NOMO-1 (cell line): ENCODE measurements around the gene TAPBP.
A peak's percentile ranks its signal among the peaks of the same experiment; 100 is the strongest.
"Not testable (repeated sequence)": the region's sequence is repeated elsewhere in the genome, so short reads cannot be mapped to it uniquely, and the experiment has no call there.

Experiments
- DNase-seq, 2 experiments: peaks; one replicate each; lab custom pipeline; 2025; ENCODE audit not compliant: unreplicated experiment in 2 of 2; lab: John Stamatoyannopoulos, UW

The TAPBP gene

GRCh38 chr6:33297956-33298772 is 15.7 kb downstream of the TAPBP start:
- peak; percentile 43 to 63 for DNase-seq

DNA sequence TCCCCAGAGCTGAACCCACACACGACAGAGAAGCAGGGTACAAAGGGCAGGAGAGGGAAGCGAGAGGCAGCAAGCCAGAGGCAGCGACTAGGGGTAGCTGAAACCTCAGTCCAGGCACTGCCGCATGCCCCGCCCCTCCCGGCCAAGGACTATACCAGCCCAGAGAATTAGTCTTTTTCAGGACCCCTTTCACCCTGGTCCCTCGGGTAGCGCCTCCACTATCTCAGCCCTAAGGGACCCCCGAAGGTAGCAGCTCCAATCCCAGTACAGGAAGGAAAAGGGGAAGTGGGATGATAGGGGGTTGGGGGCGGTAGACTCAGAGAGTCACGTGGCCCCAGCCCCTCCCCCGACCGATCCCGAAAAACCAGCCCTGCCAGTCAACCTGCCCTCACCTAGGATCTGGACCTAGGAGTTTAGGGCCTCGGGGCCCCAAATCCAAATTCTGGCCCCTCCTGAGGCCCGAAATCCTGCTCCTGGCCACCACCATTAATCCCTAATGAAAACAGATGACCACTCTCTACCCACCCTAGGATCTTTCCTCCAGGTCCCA is 16.4 kb downstream of the TAPBP start:
- peak; percentile 36 to 57 for DNase-seq

DNA sequence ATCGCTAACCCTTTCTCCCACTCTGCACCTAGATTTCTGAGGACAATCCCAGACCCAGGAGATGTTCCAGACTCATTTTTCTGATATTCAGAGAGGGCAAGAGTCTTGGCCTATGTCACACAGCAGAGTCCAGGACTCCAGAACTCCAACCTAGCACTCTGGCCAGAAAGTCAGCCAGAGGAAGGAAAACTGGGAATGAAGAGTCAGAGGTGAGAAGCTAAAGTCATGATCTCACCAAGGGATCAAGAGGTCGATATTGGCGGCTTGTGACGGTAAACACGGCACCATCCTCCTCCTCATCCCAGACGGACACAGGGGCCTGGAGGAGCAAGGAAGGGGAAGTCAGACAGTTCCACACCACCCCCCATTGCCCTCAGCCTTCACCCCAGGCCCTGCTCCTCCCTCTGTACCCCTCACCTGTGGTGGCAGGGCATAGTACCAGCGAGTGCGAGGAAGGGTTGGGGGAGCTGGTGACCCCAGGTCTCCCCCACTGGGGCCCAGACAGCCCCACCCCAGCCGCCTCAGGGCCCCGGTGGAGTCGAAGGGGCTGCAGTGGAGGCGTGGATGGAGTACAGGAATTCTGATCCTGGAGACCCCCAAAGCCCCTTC is 17.0 kb downstream of the TAPBP start:
- DNase-seq: no peak

DNA sequence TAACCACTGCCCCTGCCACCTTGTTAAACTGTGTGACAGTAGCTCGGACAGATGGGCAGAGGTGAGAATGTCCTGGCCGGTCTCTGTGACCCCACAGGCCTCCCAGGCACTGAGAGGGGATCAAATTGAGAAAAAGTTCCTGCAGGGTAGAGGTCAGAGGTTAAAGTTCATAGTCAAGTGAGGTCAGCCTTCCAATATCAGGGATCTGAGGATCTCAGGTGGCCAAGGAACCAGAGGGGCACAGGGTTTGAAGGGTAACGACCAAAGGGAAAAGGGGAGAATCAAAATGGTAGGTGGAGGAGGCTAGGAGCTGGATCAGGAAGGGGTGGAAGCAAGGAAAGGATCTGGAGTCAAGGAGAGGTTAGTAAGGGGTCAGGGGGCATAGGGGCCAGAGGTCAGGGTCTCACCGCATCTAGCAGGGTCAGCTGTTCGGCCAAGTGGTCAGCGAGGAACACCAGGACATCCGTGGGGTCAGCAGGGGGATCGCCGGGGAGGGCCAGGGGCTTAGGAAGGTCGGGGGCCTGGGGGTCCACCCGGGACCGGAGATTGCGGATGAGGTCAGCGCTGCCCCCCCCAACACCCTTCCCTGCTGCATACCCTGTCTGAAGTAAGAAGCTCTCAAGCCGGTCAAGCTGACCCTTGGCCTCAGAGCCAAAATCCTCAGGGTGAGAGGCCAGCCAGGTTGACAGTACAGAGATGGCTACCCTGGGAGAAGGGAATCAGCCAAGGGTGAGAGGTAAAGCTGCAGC is 18.1 kb downstream of the TAPBP start:
- no peak for DNase-seq

GRCh38 chr6:33294086-33294823 is 19.6 kb downstream of the TAPBP start:
- DNase-seq: no peak

GRCh38 chr6:33292996-33293682 is 20.7 kb downstream of the TAPBP start:
- no peak for DNase-seq

DNA sequence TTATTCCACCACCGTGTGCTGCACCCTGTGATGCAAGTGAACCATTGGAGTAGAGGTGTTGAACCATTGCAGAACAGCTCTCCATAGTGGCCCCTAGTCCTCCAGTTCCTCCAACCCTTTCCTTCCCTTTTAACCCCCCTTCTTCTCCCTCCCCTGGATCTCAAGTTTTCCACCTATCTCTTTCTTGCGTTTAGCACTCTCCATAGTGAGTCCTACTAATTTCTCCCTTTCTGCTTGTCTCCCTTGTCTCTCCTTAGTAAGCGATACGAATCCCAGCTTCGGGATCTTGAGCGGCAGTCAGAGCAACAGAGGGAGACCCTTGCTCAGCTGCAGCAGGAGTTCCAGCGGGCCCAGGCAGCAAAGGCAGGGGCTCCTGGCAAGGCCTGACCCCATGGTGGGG is 23.4 kb downstream of the TAPBP start:
- no peak for DNase-seq

DNA sequence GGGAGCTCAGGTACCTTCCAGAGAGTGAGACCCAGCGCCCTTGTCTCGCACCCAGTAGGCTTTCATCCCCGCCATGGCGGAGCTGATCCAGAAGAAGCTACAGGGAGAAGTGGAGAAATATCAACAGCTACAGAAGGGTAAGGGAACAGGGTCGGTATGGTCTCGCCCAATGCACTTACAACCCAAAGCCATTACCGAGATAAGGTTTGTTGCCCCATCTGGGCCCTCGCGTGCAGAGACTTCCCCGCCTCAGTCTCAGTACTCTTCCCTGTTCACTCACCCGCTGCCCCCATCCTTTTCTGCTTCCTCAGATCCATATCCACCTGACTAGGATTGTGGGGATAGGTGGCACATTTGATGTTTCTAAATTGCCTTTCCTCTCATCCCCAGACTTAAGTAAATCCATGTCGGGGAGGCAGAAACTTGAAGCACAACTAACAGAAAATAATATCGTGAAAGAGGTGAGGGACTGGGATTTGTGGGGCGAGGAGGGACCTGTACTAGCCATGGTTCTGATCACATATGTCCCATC is 24.0 kb downstream of the TAPBP start:
- DNase-seq: peak in 1 of 2 experiments; percentile 24

GRCh38 chr6:33288921-33289783 is 24.7 kb downstream of the TAPBP start, which contains the start of the genes PFDN6 and WDR46:
Gene PFDN6 (plus strand): TSS chr6:33289601. CDS start chr6:33289857, 256 bp downstream.
Gene WDR46 (minus strand): TSS chr6:33289239. CDS start chr6:33289170, 69 bp downstream.
- peak; percentile 89 to 95 for DNase-seq

- no peak for DNase-seq
Observed at GRCh38 chr6:33288141-33288920, 25.5 kb downstream of the TAPBP start.

GRCh38 chr6:33286946-33287914 is 26.6 kb downstream of the TAPBP start:
- no peak for DNase-seq

DNA sequence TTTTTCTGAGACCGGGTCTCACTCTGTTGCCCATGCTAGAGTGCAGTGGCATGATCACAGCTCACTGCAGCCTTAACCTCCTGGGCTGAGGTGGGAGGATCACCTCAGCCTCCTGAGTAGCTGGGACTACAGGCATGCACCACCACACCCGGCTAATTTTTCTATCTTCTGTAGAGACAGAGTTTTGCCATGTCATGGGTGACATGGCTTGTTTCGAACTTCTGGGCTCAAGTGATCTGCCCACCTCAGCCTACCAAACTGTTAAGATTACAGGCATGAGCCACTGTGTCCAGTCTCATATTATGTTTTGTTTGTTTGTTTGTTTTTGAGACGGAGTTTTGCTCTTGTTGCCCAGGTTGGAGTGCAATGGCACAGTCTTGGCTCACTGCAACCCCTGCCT is 28.7 kb downstream of the TAPBP start:
- not testable (repeated sequence) for DNase-seq

DNA sequence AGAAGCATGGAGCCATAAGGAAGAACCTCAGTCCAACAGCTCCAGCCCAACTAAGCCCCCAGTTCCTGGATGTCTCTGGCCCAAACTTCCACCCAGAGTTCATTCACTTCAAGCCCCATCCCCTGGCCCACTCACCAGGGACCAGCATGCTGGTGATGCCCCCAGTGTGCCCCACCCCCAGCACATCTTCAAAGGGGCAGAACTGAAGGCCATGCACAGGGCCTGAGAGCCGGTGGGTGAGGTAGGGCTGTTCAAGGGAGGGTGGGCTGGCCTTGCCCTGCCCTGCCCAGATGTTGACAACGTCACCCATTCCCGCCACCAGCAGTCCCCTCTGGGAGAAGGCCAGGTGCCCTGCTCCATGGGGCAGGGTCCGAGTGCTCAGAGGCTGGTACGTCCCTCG is 33.3 kb downstream of the TAPBP start:
- no peak for DNase-seq

DNA sequence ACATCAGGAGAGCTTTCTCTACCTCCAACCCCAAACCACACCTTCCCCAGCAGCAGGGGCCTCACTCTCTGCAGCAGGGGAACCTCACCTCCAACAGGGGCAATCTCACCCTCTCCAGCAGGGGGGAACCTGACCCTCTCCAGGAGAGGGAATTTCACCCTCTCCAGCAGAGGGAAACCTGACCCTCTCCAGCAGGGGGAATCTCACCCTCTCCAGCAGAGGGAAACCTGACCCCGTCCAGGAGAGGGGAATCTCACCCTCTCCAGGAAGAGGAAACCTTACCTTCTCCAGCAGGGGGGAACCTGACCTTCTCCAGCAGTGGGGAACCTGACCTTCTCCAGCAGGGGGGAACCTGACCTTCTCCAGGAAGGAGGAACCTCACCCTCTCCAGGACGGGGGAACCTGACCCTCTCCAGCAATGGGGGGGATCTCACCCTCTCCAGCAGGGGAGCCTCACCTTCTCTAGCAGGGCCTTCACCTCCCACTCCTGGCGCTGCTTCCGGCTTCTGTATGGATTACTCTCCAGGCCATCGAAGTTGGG is 33.8 kb downstream of the TAPBP start:
- DNase-seq: no peak

DNA sequence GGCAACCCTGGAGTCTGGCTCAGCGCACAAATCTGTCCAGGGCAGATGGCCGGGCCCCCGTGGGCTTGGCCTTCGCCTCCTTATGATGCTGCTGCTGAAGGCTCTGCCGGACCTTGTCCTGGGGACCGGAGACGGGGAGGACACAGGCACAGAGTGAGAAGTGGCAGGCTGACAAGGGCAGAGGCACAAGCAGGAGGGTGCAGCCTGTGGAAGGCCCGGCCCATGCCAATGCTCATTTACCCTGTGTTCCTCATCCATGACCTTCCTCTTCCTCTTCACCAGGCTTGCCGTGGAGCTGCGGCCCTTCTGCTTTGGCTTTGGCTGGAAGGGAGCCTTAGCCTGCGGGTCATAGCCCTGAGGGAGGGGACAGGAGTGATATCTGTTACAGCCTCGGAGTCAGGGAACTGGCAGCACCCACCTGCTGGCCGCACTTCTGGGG is 34.6 kb downstream of the TAPBP start:
- no peak for DNase-seq

DNA sequence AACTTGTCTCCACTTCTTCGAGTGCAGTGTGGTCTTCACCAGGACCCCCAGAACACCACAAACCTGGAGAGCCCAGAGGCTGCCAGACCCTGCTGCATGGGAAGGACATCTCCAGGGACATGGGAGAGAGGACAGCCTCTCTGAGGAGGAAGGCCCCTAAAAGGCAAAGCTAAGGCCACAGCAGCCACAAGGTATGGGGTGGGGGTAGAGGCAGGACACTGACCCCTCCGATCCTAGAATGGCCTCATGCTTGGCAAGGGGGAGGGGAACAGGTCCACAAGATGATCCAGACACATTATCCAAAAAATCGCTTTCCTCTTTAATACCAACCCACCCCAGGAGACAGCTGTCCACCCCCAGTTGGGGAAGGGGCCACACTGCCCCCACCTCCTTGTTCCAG is 35.1 kb downstream of the TAPBP start:
- no peak for DNase-seq

DNA sequence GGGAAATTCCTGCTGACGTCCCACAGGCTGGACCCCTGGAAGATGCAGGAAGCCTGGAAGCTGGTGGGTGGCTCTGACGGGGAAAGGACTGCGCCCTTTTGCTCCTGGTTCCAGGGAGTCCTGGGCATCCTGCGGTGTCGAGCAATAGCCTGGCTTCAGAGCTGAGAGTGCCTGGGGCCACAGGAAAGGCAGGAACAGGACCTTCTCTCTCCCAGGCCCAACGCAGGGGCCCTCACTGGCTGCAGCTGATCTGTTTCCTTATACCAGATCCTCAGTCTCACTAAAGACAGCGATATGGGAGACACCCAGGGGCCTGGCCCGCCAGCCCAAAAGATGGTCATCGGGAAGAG is 35.5 kb downstream of the TAPBP start:
- DNase-seq: no peak
